Stimulated activated CD4-positive, alpha-beta T cell treated with anti-CD3 and anti-CD28 coated beads, TNF-alpha, amount 100 ng/mL, for 48 hours (primary cell): ENCODE measurements around the gene SMPDL3A.

ENCODE experiments used
- DNase-seq, 3 donors: peaks; one replicate each; pipeline ENCODE4 v3.0.0-alpha.2; 2020; ENCODE audit warnings: low read depth in 3 of 3

Gene SMPDL3A

DNA sequence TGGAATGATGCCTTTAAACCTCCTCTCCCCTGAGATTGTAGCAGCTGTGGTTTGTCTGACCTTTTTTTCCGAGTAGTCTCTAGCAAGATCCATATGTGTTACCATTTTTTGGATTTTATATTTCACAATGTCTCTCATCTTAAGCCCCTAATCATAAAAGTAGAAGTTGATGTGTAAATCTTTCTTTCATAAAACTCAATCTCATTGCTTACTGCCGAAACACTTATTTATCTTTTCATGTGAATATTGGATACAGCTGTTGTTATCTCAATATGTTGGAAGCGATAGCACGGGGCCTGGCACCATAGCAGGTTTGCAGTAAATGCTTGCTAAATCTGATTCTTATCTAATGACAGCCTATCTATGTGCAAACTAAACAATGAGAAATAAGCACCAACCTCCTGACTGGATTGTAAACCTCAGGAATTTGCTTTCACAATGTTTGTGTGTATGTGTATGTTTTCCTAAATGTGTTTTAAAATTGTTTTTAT is 14.2 kb downstream of the SMPDL3A start:
- DNase-seq: no peak

DNA sequence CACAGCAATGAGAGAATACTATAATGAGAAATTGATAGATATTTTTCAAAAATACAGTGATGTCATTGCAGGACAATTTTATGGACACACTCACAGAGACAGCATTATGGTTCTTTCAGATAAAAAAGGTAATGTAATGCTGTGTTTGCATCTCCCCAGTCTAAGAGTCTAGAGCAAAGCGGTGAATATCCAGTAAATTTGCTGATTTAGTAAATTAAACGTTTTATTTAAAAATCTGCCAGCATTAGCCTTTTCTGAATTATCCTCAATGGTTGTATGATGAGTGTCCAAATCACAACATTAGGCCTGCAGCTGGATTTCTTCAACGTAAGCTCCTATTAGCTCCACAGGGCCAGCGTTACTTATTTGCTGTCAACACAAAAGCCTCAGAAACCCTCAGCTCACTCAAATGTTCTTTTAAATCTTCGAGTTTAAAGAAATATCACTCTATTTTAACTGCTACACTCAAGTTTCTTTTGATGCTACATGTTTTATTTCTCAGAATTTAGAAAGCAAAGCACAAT is 16.0 kb downstream of the SMPDL3A start:
- DNase-seq: no peak

DNA sequence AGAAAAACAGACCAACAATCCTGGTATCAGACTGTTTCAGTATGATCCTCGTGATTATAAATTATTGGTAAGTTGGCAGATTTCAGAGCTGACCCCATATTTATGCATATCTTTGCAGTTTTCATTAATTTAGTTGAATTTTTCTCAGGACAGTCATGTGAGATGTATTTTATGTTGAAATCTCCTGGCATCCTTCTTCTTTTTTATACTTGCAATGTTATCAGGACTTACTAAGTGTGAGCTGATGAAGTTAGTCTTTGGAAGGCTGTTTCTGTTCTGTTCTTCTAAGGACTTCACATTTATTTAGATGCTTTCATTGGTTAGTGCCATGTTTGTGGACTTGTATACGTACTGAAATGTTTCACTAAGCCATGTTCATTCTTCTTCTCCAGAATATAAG is 17.2 kb downstream of the SMPDL3A start:
- no peak for DNase-seq

DNA sequence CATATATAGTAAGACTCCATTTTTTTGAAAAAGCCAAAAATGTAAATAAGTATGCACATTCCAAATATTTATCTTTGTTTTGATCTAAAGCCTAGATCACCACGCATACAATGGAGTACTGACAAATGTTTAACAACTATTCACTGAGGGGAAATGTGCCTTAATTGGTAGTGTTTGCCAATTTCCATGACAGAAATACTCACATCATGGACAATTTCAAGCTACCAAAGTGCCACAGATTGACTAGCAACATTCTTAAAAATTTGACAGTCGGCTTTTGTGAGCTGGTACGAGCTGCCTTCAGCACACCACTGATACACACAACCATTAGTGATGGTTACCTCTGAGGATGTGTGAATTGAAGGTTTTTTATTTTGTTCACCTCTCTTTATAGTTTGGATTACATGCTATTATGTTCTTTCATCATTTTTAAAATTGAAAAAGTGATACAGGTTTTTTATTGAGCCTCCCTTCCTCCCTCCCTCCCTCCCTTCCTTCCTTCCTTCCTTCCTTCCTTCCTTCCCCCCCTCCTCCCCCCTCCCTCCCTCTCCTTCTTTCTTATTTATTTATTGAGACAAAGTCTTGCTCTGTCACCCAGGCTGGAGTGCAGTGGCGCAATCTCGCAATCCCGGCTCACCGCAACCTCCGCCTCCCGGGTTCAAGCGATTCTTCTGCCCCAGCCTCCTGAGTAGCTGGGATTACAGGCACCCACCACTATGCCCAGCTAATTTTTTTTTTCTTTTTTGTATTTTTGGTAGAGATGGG is 19.2 kb downstream of the SMPDL3A start:
- DNase-seq: no peak

DNA sequence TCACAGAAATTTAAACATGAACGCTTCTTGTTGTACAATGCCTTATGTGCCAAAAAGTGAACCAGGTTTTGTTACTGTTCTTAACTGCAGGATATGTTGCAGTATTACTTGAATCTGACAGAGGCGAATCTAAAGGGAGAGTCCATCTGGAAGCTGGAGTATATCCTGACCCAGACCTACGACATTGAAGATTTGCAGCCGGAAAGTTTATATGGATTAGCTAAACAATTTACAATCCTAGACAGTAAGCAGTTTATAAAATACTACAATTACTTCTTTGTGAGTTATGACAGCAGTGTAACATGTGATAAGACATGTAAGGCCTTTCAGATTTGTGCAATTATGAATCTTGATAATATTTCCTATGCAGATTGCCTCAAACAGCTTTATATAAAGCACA is 19.9 kb downstream of the SMPDL3A start:
- DNase-seq: no peak

DNA sequence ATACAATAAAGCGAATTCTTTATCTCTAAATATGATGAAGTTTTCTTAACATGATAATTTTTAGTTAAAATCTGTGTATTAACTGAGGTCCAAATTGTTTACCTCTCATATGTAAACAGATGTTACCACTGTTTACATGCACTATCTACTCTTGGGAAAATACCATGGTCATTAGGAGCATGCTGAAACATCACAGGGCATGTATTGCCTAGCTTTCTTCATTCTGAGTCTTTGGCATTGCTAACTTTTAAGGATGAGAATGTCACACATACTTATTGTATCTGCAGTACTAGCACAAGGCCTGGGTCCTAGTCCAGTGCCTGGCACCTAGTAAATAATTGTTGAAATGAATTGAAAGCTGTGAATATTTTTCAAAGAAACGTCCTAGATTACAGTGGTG is 20.6 kb downstream of the SMPDL3A start:
- no peak for DNase-seq

DNA sequence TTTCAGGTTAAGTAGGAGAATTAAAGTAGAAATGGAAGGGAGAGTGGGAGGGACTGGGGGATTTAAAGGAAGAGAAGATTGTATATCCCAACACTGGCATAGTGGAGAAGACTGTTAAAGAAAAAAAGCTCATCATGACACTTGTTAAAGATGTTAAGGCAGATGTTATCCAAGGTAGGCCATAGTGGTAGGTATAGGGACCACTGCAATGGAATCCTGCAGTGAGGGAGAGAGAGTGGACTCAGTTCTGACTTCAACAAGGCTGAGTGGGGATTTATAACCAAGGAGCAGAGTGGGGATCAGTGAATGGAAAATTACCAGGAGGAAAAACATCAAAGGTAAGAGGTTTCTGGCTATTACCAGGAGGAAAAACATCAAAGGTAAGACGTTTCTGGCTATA is 21.1 kb downstream of the SMPDL3A start:
- no peak for DNase-seq

DNA sequence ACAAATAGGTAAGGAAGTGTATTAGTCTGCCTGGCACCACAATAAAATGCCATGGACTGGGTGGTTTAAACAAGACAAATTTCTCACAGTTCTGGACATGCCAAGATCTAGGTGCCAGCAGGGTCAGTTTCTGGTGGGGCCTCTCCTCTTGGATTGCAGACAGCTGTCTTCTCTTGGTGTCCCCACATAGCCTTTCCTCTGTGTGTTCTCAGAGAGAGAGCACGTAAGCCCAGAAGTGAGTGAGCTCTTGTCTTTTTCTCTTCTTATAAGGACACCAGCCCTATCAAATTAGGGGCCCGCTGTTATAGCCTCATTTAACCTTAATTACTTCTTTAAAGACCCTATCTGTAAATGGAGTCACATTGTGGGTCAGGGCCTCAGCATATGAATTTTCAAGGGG is 28.3 kb downstream of the SMPDL3A start:
- no peak for DNase-seq

DNA sequence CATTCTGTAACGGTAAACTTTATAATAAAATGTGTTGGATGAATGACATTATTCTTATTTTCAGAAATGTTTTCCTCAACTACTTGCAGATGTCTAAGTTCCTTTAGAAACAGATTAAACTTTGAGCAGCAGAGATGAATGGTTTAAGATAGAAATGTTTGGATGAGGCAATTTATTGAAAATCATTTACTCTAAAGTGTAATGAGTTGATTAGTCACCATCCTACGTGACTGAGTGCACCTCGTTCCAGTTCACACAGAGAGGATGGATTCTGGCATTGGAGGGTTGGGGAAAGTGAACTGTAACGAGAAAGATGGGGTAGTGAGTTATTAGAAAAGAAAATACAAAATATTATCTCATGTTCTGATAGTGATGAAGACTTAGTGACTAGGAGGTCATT is 28.7 kb downstream of the SMPDL3A start:
- no peak for DNase-seq

DNA sequence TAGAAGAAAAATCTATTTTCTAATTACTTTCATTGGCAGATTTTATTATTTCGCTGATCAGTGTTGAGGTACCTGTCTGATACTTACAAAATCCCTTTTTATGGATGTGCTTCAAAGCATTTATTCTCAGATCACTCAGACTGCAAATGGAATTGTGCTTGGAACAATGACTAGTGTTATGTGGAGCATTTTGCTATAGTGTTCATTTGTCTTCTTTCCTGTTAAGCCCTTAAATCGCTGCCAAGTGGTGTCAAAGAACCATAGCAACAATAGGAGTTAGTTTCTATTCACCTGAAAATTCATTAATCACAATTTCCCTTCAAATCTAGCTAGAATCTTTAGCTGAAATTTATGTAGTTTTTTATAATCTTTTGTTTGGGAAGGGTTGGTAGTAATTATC is 29.8 kb downstream of the SMPDL3A start:
- no peak for DNase-seq

DNA sequence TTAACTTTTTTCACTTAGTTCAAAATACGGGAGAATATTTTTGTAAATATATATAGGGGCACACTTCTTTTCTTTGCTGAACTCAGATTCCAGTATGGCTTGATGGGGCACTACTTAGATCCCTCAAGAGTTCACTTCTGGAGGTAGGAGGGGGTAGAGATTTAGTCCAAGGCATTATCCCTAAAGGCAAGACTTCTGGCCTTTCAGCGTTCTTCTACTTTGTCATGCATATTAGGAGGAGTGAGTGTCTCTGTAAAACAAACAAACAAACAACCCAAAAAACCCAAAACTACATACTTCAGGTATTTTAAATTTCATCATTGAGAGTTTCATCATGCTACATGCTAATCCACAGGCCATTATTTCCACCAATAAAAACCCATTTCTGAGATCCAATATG is 32.0 kb downstream of the SMPDL3A start:
- no peak for DNase-seq

DNA sequence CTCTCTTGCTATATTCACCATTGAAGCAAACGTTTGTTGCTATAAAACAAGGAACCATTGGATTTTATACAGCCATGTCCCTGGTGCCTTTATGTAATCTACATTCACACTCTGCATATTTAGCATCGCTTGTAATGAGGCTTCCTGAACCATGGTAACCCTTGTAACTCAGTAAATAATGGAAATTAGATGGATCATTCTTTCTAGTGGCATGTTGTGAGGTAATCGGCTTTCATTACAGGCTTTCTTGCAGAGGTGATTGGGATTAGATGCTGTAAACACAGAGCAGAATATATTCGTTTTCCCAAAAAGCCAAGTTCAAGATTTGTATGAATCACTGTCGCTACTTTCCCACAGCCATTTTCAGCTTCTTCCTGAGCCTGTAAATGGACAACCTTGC is 36.1 kb downstream of the SMPDL3A start:
- DNase-seq: no peak

DNA sequence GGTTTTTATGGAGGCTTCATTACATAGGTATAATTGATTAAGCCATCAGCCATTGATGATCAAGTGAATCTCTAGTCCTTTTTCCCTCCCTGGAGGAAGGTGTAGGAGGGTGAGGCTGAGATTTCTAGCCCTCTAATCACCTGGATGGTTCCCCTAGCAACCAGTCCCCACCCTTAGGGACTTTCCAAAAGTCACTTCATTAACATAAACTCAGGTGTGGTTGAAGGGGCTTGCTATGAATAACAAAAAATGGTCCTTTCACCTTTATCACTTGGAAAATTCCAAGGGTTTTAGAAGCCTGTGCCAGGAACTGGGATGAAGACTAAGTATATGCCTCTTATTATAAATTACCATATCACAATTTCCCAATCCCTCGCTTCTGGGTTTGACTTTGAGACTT is 40.4 kb downstream of the SMPDL3A start:
- DNase-seq: no peak

DNA sequence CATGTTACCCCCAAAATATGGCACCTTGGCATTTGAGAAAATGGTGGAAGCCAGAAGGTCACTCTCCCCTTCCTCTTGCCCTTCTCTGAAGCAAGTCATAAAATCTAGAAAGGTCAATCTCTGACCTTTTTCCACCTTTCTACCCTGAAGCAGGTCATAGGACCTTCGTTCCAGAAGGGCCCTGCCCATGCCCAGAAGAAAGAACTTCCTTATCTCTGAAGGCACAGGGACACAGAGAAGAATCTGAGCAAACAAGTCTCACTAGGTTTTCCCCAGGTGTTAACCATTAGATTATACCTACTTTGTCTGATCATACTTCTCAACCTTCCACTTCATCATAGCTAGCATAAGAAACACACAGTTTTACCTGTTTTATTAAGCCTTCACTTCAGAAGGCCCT is 42.5 kb downstream of the SMPDL3A start:
- no peak for DNase-seq

DNA sequence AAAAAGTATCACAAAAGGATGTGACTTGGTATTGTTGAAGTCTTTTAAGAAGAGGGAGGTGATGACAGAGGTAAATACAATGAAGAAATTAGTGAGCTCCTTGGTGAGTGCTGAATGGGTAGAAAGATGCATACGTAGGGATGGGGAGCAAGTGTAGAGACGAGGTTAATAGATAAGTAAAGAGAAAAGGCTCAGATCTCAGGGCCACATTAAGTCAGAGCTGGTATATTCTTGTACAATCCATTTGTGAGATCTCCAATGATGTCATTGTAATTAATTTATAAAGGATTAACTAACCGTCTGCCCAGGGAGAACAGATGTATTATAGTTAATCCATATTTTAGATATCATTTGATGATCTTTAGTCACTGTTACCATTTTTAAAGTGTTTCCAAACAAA is 43.4 kb downstream of the SMPDL3A start:
- no peak for DNase-seq

DNA sequence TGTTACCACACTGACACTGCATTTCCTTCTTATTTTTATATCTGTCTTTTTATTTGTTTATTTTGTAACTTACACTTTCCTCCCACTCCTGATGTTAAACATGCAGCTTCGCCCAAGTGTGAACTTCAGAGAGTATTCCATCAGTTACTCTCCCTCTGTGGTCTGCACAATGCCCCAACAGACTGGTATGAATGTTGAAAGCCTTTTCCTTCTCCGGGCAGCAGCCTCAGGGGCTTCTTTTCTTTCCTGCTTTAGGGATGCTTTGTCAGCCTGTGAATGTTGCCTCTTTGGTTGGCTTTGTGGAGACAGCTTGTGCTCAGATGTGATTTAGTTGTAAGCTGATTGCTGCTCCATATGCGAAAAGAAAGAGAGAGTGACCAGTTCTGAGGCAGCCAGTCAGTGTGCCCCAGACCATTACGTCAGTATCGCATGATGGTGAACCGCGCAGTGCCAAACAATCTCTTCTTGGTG is 44.0 kb downstream of the SMPDL3A start:
- no peak for DNase-seq

DNA sequence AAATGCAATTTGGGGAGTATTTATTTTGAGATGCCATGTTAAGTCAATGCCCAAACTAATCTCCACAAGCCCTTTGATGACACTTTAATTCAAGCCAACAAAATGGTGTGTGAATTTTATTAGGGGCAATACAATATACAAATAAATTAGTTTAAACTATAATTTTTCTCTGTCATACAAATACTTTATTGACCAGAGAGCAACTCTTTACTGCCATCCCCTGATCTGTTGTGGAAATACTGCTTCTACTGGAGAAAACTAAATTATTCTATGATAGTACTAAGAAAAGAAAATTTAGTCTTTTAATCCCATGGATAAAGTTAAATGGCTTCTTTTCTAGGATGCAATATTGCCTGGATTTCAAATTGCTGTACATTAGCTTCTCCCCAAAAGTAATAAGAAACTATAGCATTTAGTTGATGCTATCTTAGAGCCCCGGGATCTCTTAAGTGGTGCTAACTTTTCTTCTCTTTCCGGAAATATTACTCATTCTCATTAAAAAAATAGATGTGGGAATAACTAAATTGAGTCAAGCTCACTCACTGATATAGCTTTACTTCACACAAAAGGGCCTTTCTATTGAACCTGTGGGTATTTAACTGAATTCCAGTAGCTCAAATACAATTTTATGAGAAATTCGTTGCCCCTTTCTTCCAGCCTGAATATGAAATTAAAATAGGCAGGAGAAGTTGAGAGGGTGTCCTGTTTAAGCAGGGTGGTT is 49.2 kb downstream of the SMPDL3A start:
- no peak for DNase-seq

DNA sequence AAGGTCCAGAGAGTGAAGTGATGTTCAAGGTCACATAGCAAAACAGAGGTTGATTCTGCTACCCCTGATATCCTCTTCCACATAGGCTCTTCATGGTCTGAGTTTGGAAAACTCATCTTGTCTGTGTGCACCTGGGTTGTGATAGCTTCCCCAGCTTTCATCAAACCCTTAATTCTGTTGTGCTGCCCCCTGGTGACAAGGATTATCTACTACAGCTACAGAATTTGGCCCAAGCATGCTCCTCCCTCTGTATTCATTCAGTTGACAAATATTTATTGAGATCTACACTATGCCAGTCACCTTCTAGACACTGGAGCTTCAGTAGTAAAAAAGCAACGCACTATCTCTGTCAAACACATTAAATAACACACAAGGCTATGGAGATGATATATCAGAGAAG is 50.4 kb downstream of the SMPDL3A start:
- peak; percentile 11 to 40 (median 21) for DNase-seq

DNA sequence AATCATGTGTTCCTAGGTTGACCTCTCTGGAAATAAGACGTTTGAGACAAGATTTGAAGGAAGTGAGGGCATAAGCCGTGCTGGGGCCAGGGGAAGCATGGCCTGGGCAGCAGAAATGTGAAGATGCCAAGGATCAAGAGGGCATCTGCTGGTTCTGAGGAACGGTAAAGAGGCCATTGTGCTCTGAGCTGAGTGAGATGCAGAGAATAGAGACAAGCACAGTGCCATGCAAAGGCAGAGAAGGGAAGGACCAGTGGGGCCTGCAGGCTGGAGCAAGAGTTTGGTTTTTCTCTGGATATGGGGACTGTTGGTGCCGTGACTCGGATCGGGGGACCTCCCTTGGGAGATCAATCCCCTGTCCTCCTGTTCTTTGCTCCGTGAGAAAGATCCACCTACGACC is 50.8 kb downstream of the SMPDL3A start:
- no peak for DNase-seq

DNA sequence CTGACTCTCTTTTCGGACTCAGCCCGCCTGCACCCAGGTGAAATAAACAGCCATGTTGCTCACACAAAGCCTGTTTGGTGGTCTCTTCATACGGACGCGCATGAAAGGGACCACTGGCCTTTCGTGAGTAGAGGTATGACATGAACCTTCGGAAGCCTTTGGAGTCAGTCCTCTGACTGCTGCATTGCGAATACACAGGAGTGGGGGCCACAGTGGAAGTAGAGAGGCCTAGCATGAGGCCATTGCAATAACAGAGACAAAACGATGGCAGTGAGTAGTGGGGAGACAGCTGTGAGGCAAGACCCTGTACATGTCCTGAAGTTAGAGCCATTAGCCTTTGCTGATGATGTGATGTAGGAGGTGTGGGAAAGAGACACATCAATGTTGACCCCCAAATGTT is 56.4 kb downstream of the SMPDL3A start:
- DNase-seq: no peak

DNA sequence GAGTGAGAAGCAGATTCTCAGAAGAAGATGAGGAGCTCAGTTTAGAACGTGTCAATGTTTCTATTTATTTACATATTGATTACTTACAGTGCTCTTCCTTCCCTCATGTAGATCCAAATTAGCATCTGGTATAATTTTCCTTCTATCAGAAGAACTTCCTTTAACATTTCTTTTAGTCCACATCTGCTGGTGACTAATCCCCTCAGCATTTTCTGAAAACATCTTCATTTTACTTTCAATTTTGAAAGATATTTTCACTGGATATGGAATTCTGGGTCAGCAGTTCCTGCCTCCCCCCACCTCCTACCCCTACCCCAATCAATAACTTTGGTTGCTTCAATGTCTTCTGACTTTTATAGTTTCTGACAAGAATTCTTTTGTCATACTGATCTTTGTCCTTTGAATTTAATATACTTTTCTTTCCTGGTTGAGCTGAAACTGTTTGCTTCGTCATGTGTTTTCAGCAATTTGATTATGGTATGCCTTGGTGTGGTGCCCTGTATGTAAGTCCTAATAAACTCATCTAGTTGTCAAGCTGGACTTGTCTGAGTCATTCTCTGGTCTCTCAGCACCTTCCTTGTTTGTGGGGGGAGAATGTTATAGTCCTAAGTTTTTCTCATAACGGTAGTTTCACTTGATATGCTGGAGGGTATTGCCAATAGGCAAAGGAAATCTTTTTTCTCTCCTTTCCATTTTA is 57.0 kb downstream of the SMPDL3A start:
- no peak for DNase-seq

DNA sequence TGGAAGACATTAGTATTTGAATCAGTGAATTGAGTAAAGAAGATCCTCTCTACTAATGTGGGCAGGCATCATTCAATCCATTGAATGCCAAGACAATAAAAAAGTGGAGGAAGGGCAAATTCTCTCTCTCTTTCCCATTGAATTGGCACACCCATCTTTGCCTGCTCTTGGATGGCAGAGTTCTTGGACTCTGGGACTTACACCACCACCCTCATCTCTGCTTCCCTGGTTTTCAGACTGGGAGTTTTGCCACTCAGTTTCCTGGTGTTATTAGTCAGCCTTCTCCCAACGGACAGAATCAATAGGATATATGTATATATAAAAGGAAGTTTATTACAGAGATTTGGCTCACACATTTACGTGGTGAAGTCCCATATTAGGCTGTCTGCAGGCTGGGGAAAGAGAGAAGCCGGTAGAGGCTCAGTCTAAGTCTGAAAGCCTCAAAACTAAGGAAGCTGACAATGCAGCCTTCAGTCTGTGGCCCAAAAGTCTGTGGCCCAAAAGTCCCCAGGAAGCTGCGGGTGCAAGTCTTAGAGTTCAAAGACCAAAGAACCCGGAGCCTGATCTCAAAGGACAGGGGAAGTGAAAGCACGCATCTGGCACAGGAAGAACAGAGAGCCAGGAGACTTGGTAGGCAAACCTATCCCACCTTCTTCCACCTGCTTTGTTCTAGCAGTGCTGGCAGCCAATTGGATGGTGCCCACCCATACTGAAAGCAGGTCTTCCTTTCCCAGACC is 64.4 kb downstream of the SMPDL3A start:
- no peak for DNase-seq
